CD14-positive monocyte (primary cell): Measurements from ENCODE around the gene NFAM1. TPM values are rescaled to one million over a fixed set of nuclear protein-coding genes. Genes with fewer than 3 reads are reported as not detected.

Source experiments
- DNase-seq, 3 donors: peaks; one replicate each; pipeline ENCODE4 v3.0.0-alpha.2; 2011 to 2022
- H2AFZ ChIP-seq: 2 replicates; pipeline ENCODE4 v1.6.0; 2012; ENCODE audit warnings: mild to moderate bottlenecking, low read depth, low read length, inconsistent platforms; ENCODE audit not compliant: insufficient read depth, poor library complexity, severe bottlenecking
- H3K27ac ChIP-seq, 2 donors: 1 replicate in 1 of 2; 2 replicates in 1 of 2; pipeline ENCODE4 v1.5.1; 2012 to 2013; ENCODE audit warnings: low read length in 2 of 2, control low read depth in 1 of 2, inconsistent platforms in 1 of 2, low read depth in 1 of 2, mild to moderate bottlenecking in 1 of 2
- H3K27me3 ChIP-seq, 2 donors: one replicate each; pipeline versions ENCODE4 v1.6.0 to v1.6.1; 2011 to 2013; ENCODE audit warnings: low read length in 2 of 2; ENCODE audit not compliant: control insufficient read depth in 2 of 2, insufficient read depth in 2 of 2
- H3K36me3 ChIP-seq, 2 donors: replicated peaks in 1 of 2; 1 replicate in 1 of 2; 2 replicates in 1 of 2; pipeline versions ENCODE4 v1.5.1 to v1.6.1; 2012 to 2013; ENCODE audit warnings: low read length in 2 of 2, control low read depth in 1 of 2, inconsistent platforms in 1 of 2, mild to moderate bottlenecking in 1 of 2; ENCODE audit not compliant: insufficient read depth in 2 of 2, control insufficient read depth in 1 of 2
- H3K4me1 ChIP-seq, 2 donors: 1 replicate in 1 of 2; 2 replicates in 1 of 2; pipeline versions ENCODE4 v1.5.1 to v1.6.1; 2012 to 2013; ENCODE audit warnings: low read length in 2 of 2, control low read depth in 1 of 2, inconsistent platforms in 1 of 2, mild to moderate bottlenecking in 1 of 2, moderate library complexity in 1 of 2; ENCODE audit not compliant: insufficient read depth in 2 of 2, control insufficient read depth in 1 of 2
- H3K4me2 ChIP-seq: replicated peaks from 2 replicates; pipeline ENCODE3; 2012; ENCODE audit warnings: low read length, moderate library complexity, mild to moderate bottlenecking; ENCODE audit not compliant: poor library complexity, severe bottlenecking; ENCODE audit errors: extremely low read depth
- H3K4me3 ChIP-seq, 3 experiments: fragments of 200-600 bp in 1 of 3; sonication (generic) in 1 of 3; replicated peaks in 1 of 3; 1 replicate in 2 of 3; 2 replicates in 1 of 3; pipeline ENCODE4 v1.5.1; 2011 to 2013; ENCODE audit warnings: low read length in 3 of 3, mild to moderate bottlenecking in 3 of 3, control low read depth in 2 of 3, low read depth in 2 of 3, inconsistent platforms in 1 of 3, moderate library complexity in 1 of 3
- H3K79me2 ChIP-seq: 2 replicates; pipeline ENCODE4 v1.6.0; 2012; ENCODE audit warnings: mild to moderate bottlenecking, control low read depth, inconsistent platforms, low read length, moderate library complexity; ENCODE audit not compliant: insufficient read depth
- H3K9ac ChIP-seq: 2 replicates; pipeline ENCODE4 v1.6.0; 2017; ENCODE audit warnings: low read length, mild to moderate bottlenecking; ENCODE audit not compliant: insufficient read depth, poor library complexity, severe bottlenecking
- H3K9me3 ChIP-seq, 2 donors: replicated peaks in 1 of 2; 1 replicate in 1 of 2; 2 replicates in 1 of 2; pipeline versions ENCODE4 v1.5.1 to v1.6.1; 2012 to 2013; ENCODE audit warnings: low read length in 2 of 2, control low read depth in 1 of 2; ENCODE audit not compliant: control insufficient read depth in 1 of 2, insufficient read depth in 1 of 2
- H4K20me1 ChIP-seq: 2 replicates; pipeline ENCODE4 v1.6.0; 2012; ENCODE audit warnings: mild to moderate bottlenecking, low read length, control low read depth, moderate library complexity; ENCODE audit not compliant: insufficient read depth
- H3K27ac Mint-ChIP-seq, 7 donors: one replicate each; pipeline ENCODE4 v1.8.0; 2020; ENCODE audit warnings: mild to moderate bottlenecking in 7 of 7, mixed read lengths in 7 of 7, moderate library complexity in 6 of 7, inconsistent platforms in 2 of 7
- H3K27me3 Mint-ChIP-seq, 3 donors: one replicate each; pipeline ENCODE4 v1.8.0; 2021 to 2022; ENCODE audit warnings: low read depth in 3 of 3, mild to moderate bottlenecking in 3 of 3, mixed read lengths in 3 of 3, moderate library complexity in 3 of 3, inconsistent platforms in 1 of 3
- H3K36me3 Mint-ChIP-seq, 2 donors: one replicate each; pipeline ENCODE4 v1.8.0; 2020; ENCODE audit warnings: mixed read lengths in 2 of 2, inconsistent platforms in 1 of 2, mild to moderate bottlenecking in 1 of 2
- H3K4me1 Mint-ChIP-seq: one replicate; pipeline ENCODE4 v1.8.0; 2020; ENCODE audit warnings: mild to moderate bottlenecking, mixed read lengths
- H3K4me3 Mint-ChIP-seq, 2 donors: one replicate each; pipeline ENCODE4 v1.8.0; 2020; ENCODE audit warnings: mild to moderate bottlenecking in 2 of 2, mixed read lengths in 2 of 2, moderate library complexity in 1 of 2
- H3K9me3 Mint-ChIP-seq, 7 donors: one replicate each; pipeline ENCODE4 v1.8.0; 2020 to 2022; ENCODE audit warnings: mixed read lengths in 7 of 7, mild to moderate bottlenecking in 6 of 7, moderate library complexity in 6 of 7, inconsistent platforms in 2 of 7
- WGBS: methylation state at CpG from one replicate; pipeline ENCODE4 v1.1.5; 2013; ENCODE audit warnings: missing lambda C conversion rate; ENCODE audit not compliant: insufficient coverage; 5-methylcytosine and 5-hydroxymethylcytosine counted together
- intact Hi-C, 2 donors: fragments of 100-400 bp; cut with micrococcal nuclease; formaldehyde crosslinking; loops; one replicate each; pipeline versions ENCODE4 v1.15.0 to v1.15.1; 2023
- polyA plus RNA-seq, 3 donors: library from polyadenylated mRNA; depleted of rRNA in 1 of 3; unstranded in 2 of 3; stranded (reverse) in 1 of 3; fragments of 300-500 nt in 2 of 3; fragments of >200 nt in 1 of 3; fragmentation: Illumina TruSeq in 2 of 3; gene quantifications; 1 replicate in 2 of 3; 2 replicates in 1 of 3; pipeline ENCODE4 v1.2.3, GENCODE V29; 2012 to 2021
- TF ChIP-seq, protein P1 (sequence below): fragments of 200-600 bp; IDR thresholded peaks from one replicate; pipeline ENCODE4 v1.8.0; 2022; ENCODE audit warnings: antibody characterized with exemption, mild to moderate bottlenecking

The NFAM1 gene
- polyA plus RNA-seq, 3 donors: 36.0 to 71.0 (median 69.7) TPM

DNA sequence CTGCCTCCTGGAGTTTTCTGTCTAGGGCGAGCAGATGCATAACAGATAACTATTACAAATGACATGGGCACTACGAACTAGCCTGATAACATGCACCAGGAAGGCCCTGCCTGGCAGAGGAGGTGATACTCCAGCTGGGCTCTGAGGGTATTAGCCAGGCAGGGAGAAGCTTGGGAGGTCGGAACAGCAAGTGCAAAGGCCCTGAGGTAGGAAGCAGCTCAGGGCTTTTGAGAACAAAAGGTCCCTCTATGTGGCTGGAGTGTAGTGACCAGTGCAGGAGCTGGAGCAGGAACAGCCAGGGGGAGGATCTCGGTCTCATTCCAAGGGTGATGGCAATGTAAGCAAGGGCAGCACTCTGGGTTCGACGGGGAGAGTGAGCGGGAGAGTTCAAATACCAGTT, 100.1 kb downstream of the NFAM1 start:
- H3K4me2 ChIP-seq: no peak overlapping the region
- no peak overlapping the region for H3K4me3 ChIP-seq
- intact Hi-C loops: no loop called here
- no peak overlapping the region for H2AFZ ChIP-seq
- H3K4me1 Mint-ChIP-seq: no peaks in the 10 kb centered on the region
- H3K79me2 ChIP-seq: no peaks in the 10 kb centered on the region
- H3K36me3 ChIP-seq: no peaks in the 10 kb centered on the region
- 67% methylated on average over 3 of the region's 7 CpGs for WGBS
- no peak overlapping the region for H3K4me3 Mint-ChIP-seq
- H3K9me3 Mint-ChIP-seq: peaks cover 0 to 4% (median 0%) of the 10 kb centered on the region in 7 donors
- no peak overlapping the region for H3K9ac ChIP-seq
- no peaks in the 10 kb centered on the region for H3K9me3 ChIP-seq
- H3K27me3 Mint-ChIP-seq: peaks cover 8 to 19% (median 11%) of the 10 kb centered on the region in 3 donors
- no peak overlapping the region for H3K27ac Mint-ChIP-seq
- TF ChIP-seq, protein P1, sequence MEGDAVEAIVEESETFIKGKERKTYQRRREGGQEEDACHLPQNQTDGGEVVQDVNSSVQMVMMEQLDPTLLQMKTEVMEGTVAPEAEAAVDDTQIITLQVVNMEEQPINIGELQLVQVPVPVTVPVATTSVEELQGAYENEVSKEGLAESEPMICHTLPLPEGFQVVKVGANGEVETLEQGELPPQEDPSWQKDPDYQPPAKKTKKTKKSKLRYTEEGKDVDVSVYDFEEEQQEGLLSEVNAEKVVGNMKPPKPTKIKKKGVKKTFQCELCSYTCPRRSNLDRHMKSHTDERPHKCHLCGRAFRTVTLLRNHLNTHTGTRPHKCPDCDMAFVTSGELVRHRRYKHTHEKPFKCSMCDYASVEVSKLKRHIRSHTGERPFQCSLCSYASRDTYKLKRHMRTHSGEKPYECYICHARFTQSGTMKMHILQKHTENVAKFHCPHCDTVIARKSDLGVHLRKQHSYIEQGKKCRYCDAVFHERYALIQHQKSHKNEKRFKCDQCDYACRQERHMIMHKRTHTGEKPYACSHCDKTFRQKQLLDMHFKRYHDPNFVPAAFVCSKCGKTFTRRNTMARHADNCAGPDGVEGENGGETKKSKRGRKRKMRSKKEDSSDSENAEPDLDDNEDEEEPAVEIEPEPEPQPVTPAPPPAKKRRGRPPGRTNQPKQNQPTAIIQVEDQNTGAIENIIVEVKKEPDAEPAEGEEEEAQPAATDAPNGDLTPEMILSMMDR: no peak
- H3K36me3 Mint-ChIP-seq: no peaks in the 10 kb centered on the region
- no peaks in the 10 kb centered on the region for H3K27me3 ChIP-seq
- no peak for DNase-seq
- no peaks in the 10 kb centered on the region for H4K20me1 ChIP-seq
- H3K4me1 ChIP-seq: no peaks in the 10 kb centered on the region
- no peak overlapping the region for H3K27ac ChIP-seq

DNA sequence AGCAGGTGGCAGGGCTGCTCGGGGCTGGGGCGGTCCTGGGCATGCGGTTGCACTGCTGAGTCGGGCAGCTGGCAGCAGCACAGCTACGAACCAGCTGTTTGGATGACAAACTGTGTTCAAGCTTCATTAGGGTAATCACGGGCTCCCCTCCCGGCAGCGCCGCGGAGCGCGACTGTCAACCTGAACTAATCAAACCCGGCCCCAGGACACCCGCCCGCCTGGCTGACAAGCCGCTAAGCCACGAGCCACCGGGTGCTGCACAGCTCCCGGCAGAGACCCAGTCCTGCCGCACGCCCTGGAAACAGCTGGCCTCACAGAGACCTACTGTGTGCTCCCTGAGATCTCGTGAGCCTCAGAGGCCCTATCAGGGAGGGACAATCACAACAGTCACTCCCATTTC, 101.2 kb downstream of the NFAM1 start:
- no peaks in the 10 kb centered on the region for H3K36me3 Mint-ChIP-seq
- Histone ChIP-seq H3K9me3 (no peaks in the 10 kb centered on the region), H3K27ac (no peak overlapping the region), H3K27me3 (no peaks in the 10 kb centered on the region), H3K36me3 (no peaks in the 10 kb centered on the region), H3K4me2 (no peak overlapping the region), H2AFZ (no peak overlapping the region), H4K20me1 (no peaks in the 10 kb centered on the region), H3K9ac (no peak overlapping the region), H3K4me3 (no peak overlapping the region), H3K79me2 (no peaks in the 10 kb centered on the region), H3K4me1 (no peaks in the 10 kb centered on the region)
- H3K4me3 Mint-ChIP-seq: no peak overlapping the region
- H3K9me3 Mint-ChIP-seq: peaks cover 0 to 2% (median 0%) of the 10 kb centered on the region in 7 donors
- no peak for DNase-seq
- H3K27me3 Mint-ChIP-seq: peaks cover 8 to 20% (median 12%) of the 10 kb centered on the region in 3 donors
- 79% methylated on average over 22 of the region's 22 CpGs for WGBS
- H3K27ac Mint-ChIP-seq: peak overlapping the region in 1 of 7 donors; percentile 22
- intact Hi-C loops: no loop called here
- TF ChIP-seq, protein P1: no peak
- no peaks in the 10 kb centered on the region for H3K4me1 Mint-ChIP-seq

Other genes with a start within 250 kb of the NFAM1 start
- gene TCF20, start 161.8 kb downstream of the NFAM1 start, polyA plus RNA-seq: 10 to 100 TPM in 1 of 3 donors, under 1 TPM in 2; 0.67 to 11.1 (median 0.99) TPM
- 10 to 100 TPM; 19.4 to 59.9 (median 29.1) TPM for gene RRP7A, start 87.4 kb upstream of the NFAM1 start, polyA plus RNA-seq
- under 1 TPM; 0.20 to 0.60 (median 0.24) TPM for gene SERHL2, start 121.6 kb upstream of the NFAM1 start, polyA plus RNA-seq
- 10 to 100 TPM; 46.3 to 55.3 (median 53.8) TPM for gene POLDIP3, start 182.5 kb upstream of the NFAM1 start, polyA plus RNA-seq
- gene ATP5MGL, start 208.2 kb upstream of the NFAM1 start, polyA plus RNA-seq: under 1 TPM in 1 of 3 donors, not detected in 2; 0.26 TPM
- 10 to 100 TPM; 49.7 to 76.4 (median 54.0) TPM for gene CYB5R3, start 217.0 kb upstream of the NFAM1 start, polyA plus RNA-seq